Neural cell (in vitro differentiated cells): ENCODE measurements around the gene CNFN.

Source experiments
- MXI1 ChIP-seq: fragments of 450-650 bp; conservative IDR thresholded peaks from 2 replicates; pipeline ENCODE4 v1.6.1; 2014; ENCODE audit warnings: antibody characterized with exemption, mild to moderate bottlenecking; ENCODE audit not compliant: poor library complexity, severe bottlenecking
- TF ChIP-seq, protein P1 (sequence below): fragments of 450-650 bp; IDR thresholded peaks from 2 replicates; pipeline ENCODE4 v1.5.1; 2014; ENCODE audit warnings: antibody characterized with exemption, mild to moderate bottlenecking, moderate library complexity; ENCODE audit not compliant: poor library complexity, severe bottlenecking
- TF ChIP-seq, protein P2 (sequence below): IDR thresholded peaks from 2 replicates; pipeline ENCODE4 v1.6.1; 2012; ENCODE audit warnings: borderline replicate concordance

DNA sequence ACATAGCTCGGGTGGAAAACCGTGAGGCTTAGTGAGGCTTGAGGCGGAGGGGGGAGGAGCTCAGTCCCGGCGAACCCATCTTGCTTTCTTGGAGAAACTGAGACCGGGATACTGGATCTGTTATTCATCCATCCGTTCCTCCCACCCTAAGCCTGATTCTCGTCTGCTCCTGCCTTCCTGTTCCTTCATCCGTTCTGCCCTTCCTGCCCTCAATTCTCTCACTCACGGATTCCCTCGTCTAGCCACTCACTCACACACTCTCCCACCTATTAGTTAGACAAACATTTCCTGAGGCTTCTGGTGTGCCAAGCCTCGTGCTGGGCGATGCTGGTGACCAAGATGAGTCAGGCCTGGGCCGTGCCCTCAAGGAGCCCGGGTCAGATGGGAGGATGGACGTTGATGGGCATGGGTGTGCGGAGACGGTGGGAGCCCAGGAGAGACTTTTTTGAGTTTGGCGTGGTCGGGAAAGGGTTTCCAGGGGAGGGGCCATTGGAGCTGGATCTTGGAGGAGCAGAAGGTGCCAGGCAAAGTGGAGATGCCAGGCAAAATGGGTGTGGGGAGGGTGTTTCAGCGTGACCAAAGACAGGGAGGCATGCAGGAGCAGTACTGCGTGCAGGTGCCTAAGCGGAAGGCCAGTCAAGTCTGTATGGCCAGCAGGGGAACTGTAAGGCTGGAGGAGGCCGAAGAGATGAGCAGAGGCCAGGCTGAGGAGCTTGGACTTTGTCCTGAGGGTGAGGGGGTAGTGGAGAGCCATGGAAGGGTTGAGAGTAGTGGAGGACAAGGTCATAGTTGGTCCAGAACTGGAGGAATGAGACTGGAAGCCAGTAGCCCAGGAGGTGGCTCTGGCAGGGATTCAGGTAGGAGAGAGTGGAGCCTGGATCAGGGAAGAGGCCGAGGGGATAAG is 7.4 kb upstream of the CNFN start:
- TF ChIP-seq, protein P1, sequence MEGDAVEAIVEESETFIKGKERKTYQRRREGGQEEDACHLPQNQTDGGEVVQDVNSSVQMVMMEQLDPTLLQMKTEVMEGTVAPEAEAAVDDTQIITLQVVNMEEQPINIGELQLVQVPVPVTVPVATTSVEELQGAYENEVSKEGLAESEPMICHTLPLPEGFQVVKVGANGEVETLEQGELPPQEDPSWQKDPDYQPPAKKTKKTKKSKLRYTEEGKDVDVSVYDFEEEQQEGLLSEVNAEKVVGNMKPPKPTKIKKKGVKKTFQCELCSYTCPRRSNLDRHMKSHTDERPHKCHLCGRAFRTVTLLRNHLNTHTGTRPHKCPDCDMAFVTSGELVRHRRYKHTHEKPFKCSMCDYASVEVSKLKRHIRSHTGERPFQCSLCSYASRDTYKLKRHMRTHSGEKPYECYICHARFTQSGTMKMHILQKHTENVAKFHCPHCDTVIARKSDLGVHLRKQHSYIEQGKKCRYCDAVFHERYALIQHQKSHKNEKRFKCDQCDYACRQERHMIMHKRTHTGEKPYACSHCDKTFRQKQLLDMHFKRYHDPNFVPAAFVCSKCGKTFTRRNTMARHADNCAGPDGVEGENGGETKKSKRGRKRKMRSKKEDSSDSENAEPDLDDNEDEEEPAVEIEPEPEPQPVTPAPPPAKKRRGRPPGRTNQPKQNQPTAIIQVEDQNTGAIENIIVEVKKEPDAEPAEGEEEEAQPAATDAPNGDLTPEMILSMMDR = no peak
- TF ChIP-seq MXI1 = no peak
- TF ChIP-seq, protein P2, sequence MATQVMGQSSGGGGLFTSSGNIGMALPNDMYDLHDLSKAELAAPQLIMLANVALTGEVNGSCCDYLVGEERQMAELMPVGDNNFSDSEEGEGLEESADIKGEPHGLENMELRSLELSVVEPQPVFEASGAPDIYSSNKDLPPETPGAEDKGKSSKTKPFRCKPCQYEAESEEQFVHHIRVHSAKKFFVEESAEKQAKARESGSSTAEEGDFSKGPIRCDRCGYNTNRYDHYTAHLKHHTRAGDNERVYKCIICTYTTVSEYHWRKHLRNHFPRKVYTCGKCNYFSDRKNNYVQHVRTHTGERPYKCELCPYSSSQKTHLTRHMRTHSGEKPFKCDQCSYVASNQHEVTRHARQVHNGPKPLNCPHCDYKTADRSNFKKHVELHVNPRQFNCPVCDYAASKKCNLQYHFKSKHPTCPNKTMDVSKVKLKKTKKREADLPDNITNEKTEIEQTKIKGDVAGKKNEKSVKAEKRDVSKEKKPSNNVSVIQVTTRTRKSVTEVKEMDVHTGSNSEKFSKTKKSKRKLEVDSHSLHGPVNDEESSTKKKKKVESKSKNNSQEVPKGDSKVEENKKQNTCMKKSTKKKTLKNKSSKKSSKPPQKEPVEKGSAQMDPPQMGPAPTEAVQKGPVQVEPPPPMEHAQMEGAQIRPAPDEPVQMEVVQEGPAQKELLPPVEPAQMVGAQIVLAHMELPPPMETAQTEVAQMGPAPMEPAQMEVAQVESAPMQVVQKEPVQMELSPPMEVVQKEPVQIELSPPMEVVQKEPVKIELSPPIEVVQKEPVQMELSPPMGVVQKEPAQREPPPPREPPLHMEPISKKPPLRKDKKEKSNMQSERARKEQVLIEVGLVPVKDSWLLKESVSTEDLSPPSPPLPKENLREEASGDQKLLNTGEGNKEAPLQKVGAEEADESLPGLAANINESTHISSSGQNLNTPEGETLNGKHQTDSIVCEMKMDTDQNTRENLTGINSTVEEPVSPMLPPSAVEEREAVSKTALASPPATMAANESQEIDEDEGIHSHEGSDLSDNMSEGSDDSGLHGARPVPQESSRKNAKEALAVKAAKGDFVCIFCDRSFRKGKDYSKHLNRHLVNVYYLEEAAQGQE = no peak
